NCI-H226 (cell line): Measurements from ENCODE around the gene WFIKKN1.

Experiments used
- DNase-seq: peaks from one replicate; pipeline ENCODE4 v3.0.0-alpha.2; 2015

Gene WFIKKN1, protein sequence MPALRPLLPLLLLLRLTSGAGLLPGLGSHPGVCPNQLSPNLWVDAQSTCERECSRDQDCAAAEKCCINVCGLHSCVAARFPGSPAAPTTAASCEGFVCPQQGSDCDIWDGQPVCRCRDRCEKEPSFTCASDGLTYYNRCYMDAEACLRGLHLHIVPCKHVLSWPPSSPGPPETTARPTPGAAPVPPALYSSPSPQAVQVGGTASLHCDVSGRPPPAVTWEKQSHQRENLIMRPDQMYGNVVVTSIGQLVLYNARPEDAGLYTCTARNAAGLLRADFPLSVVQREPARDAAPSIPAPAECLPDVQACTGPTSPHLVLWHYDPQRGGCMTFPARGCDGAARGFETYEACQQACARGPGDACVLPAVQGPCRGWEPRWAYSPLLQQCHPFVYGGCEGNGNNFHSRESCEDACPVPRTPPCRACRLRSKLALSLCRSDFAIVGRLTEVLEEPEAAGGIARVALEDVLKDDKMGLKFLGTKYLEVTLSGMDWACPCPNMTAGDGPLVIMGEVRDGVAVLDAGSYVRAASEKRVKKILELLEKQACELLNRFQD

GRCh38 chr16:630815-631405 is at the start of gene WFIKKN1:
WFIKKN1 (plus strand) TSS chr16:630985; CDS start chr16:631254, 269 bp downstream.
- peak; percentile 14 for DNase-seq

GRCh38 chr16:582218-582613 is 48.6 kb upstream of the WFIKKN1 start:
- no peak for DNase-seq

DNA sequence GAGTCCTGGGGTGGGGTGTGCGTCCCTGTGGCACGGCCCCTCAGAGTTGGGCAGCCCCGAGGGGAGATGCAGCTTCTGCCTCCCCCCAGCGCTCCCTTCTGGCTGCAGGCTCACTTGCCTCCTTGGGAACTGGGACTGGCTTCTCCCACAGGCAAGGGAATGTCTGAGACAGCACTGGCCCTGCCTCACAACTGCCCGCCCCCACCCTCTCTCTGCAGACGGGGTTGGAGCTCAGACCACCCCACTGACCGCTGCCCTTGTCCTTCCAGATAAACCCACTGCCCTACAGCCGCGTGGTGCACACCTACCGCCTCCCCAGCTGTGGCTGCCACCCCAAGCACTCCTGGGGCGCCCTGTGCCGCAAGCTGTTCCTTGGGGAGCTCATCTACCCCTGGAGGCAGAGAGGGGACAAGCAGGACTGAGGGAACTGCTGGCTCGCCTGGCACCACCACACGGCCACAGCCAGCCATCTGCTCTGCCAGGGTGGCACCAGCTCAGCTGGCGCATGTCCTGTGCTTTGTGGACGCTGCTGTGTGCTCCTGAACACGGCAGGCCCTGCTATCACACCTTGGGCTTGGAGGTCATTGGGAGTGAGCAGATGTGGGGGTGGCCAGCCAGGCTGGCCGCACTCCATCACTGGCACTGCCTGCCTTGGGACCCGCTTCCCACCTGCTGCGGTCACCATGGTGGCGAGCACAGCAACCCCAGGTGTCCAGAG is 48.0 kb upstream of the WFIKKN1 start:
- DNase-seq: no peak

GRCh38 chr16:583470-583814 is 47.3 kb upstream of the WFIKKN1 start:
- no peak for DNase-seq

DNA sequence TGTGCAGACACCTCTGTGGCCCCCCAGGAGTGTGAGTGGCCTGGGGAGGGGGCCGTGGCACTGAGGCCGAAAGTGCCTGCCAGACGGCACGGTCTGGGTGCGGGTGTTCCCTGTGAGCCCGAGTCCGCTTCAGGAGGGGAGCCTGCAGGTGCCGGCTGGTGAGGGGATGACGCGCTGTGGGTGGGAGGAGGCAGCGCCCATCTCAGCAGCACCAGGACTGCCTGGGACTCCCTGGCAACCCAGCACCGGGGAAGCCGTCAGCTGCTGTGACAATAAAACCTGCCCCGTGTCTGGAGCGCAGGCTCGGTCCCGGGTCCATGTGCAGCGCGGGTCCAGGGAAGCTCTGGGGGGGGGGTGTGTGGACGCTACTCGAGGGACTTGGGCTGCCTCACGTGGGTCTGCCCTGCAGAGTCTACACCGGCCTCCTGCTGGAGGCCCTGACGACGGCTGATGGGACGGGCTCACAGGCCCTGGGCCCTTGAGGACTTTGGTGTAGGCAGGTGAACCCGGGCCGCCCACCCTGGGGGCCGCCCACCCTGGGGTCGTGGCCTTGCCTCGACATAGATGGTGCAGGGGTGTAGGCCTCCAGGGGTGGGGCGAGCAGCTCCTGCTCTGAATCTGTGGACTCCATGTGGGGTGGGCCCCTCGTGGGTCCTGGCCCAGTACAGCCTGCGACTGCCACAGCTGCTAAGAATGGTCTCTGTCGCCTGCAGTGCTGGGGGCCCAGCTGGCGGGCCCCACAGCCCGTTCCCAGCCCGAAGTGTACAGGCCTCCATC is 46.8 kb upstream of the WFIKKN1 start:
- DNase-seq: no peak

DNA sequence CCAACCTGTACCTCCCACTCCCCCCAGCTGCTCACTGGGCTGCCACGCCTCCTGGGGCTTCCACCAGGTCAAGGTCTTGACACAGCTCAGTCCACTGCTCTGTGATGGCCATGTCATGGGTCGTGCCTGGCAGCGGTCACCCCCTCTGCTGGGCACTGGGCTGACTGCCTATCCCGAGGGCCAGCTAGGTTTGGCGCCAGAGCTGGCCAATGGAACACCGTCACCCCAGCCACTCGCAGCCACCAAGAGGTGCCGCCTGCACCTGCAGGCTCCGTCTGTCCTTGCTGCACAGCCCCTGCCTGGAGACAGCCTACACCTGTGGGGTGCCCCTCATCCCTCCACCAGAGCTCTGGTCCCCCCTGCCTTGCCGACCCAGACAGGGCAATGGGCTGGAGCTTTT is 45.4 kb upstream of the WFIKKN1 start:
- no peak for DNase-seq

- no peak for DNase-seq
These were observed 44.6 kb upstream of the WFIKKN1 start for GRCh38 chr16:586047-586644.

- DNase-seq: no peak
These were observed 43.9 kb upstream of the WFIKKN1 start for GRCh38 chr16:586645-587590.

DNA sequence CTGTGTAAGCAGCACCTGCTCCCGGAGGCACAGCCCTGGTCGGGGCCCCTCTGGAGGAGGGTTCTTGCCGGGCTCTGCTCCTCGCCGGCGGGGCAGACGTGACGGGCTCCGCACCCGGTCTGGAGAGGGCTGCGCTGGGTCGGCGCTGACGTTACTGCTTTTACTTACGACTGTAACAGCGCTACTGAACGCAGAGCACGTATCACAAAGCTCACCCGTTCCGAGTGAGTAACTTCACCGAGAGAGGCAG is 42.2 kb upstream of the WFIKKN1 start:
- no peak for DNase-seq

DNA sequence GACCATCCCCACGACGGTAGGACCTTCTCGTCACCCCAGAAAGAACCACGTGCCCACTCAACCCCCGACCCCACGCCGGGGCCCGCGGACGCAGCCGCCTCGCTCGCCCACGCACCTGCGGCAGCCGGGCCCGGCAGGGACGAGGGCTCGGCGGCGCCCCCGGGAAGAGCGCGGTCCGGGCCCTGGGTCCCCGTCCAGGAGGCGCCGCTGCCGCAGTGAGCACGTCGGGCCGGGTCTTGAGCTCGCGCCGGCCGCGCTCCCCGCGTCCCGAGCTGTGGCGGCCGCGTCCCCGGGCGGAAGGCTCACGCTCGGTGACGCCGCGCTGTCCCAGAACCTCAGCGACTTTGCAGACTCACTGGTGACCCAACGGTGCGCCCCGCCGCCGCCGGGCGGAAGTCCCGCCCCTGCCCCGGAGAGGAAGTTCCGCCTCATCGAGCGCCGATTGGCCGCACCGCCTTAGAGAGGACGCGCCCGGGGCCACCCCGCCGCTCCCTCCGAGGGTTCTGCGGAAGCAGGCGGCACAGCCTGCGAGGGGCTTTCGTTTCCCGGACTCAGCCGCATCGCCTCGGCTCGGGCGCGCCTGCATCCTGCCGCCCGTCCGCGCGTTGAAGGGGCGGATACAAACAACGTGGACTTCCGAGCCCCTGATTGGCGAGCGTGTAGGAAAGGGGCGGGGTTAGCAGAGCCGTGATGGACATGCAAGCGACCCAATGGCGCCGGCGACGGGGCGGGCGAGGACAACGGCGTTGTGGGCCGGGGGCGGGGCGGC is 41.7 kb upstream of the WFIKKN1 start:
- DNase-seq: peak; percentile 80

GRCh38 chr16:589658-590187 is 41.1 kb upstream of the WFIKKN1 start, which contains the start of gene RAB40C:
RAB40C (plus strand) TSS chr16:590066; CDS start chr16:590292, 226 bp downstream.
- DNase-seq: peak; percentile 93

- no peak for DNase-seq
These were observed 40.5 kb upstream of the WFIKKN1 start for GRCh38 chr16:590188-590814.

GRCh38 chr16:590815-591200 is 40.0 kb upstream of the WFIKKN1 start:
- no peak for DNase-seq

DNA sequence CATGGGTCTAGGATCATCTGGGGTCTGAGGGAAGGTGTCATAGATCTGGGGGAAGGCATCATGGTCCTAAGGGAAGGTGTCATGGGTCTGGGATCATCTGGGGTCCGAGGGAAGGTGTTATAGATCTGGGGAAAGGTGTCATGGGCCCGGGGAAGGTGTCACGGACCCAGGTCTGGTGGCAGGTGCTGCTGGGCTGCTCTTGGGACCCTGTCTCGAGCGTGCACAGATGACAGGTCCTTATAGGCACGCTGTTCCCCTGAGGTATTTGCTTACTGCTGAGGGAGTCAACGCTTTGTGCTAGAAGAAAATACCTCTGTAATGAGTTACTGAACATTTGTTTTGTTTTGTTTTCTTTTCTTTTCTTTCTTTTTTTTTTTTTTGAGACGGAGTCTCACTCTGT is 39.6 kb upstream of the WFIKKN1 start:
- DNase-seq: no peak

GRCh38 chr16:591892-592517 is 38.8 kb upstream of the WFIKKN1 start:
- no peak for DNase-seq

- no peak for DNase-seq
These were observed 38.1 kb upstream of the WFIKKN1 start for GRCh38 chr16:592518-593306.

DNA sequence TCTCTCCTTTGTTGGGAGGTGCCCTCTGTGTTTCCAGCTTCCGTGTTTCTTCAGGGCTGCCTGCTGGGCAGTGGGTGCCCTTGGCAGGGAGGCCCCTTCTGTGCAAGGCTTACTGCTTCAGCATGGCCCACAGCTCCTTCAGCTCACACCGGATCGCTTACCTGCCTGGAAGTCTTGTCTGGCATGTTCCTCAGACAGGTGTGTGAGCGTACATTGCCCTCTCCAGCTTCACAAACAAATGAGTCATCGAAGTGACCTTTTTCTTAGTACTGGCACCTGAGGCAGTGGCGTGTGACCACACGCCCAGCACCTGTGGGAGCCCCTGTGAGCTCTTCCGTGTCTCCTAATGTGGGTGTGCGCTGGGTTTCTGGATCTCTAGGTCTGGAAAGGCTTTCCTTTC is 37.4 kb upstream of the WFIKKN1 start:
- no peak for DNase-seq

DNA sequence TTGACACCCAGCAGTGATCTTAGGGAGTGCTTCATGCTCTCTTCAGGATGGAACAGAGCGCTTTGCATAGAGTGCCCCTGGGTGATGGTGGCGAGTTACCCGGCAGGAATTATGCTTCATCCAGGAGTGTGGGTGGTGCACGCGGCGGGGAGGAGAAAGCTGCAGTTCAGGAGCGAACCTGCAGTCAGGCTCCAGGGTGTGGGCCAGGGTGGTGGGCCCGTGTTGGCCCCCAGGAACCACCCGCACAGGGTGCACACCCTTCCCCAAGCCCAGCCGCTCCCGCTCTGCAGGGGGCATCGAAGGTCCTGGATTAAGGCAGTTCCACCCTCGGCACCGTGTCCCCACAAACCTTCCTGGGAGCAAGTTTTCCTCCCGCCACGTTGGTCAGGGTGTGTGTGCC is 37.0 kb upstream of the WFIKKN1 start:
- no peak for DNase-seq

DNA sequence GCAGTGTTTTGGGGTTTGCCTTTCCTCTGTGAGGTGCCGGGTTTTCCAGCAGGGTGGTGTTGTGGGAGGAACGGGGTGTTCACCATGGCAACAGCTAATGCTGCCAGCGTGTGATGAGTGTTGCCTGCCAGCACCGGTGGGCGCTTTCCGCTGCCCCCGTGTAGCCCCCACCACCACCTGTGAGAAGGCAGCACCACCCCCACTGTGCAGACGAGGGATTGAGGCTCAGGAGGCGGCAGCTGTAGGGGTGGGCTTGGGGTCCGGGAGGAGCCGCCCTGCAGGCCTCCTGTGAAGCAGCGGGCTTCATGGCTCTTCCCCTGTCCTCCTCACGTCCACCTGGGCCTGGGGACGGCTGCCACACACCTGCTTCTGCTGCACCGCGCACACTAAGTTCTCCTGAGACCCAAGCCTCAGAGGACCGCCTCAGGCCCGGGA is 35.7 kb upstream of the WFIKKN1 start:
- no peak for DNase-seq
